Loucy (cell line): Measurements from ENCODE around the gene NFRKB.

Experiments
- H2AFZ ChIP-seq: fragments of 200-600 bp; sonication (generic); 2 replicates; pipeline ENCODE4 v1.6.0; 2016; ENCODE audit warnings: antibody characterized with exemption, mild to moderate bottlenecking, low read length, moderate library complexity
- H3F3A ChIP-seq: fragments of 200-600 bp; 2 replicates; pipeline ENCODE4 v1.6.0; 2016; ENCODE audit warnings: antibody characterized with exemption, low read depth, mild to moderate bottlenecking
- H3K27me3 ChIP-seq: fragments of 200-600 bp; sonication (generic); 2 replicates; pipeline ENCODE4 v1.6.1; 2014; ENCODE audit warnings: low read length, mild to moderate bottlenecking; ENCODE audit not compliant: insufficient read depth, poor library complexity, severe bottlenecking
- H3K36me3 ChIP-seq: fragments of 200-600 bp; sonication (generic); 2 replicates; pipeline ENCODE4 v1.6.1; 2016; ENCODE audit warnings: low read length; ENCODE audit not compliant: insufficient read depth
- H3K4me1 ChIP-seq: fragments of 200-600 bp; sonication (generic); 2 replicates; pipeline ENCODE4 v1.5.1; 2014; ENCODE audit warnings: low read length, mild to moderate bottlenecking; ENCODE audit not compliant: insufficient read depth, poor library complexity, severe bottlenecking
- H3K4me2 ChIP-seq: fragments of 200-600 bp; sonication (generic); 2 replicates; pipeline ENCODE4 v1.6.0; 2014; ENCODE audit warnings: antibody characterized with exemption, low read length, low read depth, mild to moderate bottlenecking; ENCODE audit not compliant: poor library complexity, severe bottlenecking
- H3K4me3 ChIP-seq: fragments of 200-600 bp; sonication (generic); 2 replicates; pipeline ENCODE4 v1.5.1; 2014; ENCODE audit warnings: low read length, mild to moderate bottlenecking, mixed read lengths; ENCODE audit not compliant: poor library complexity, severe bottlenecking
- H3K79me2 ChIP-seq: fragments of 200-600 bp; sonication (generic); 2 replicates; pipeline ENCODE4 v1.6.1; 2014; ENCODE audit warnings: low read length; ENCODE audit not compliant: insufficient read depth
- H3K9ac ChIP-seq: fragments of 200-600 bp; sonication (generic); 2 replicates; pipeline ENCODE4 v1.6.0; 2014; ENCODE audit warnings: mild to moderate bottlenecking, low read depth, low read length, moderate library complexity; ENCODE audit not compliant: poor library complexity, severe bottlenecking
- H3K9me2 ChIP-seq: fragments of 200-600 bp; sonication (generic); replicated peaks from 2 replicates; pipeline ENCODE4 v1.6.1; 2016; ENCODE audit warnings: low read depth, low read length, mixed read lengths
- H3K9me3 ChIP-seq: fragments of 200-600 bp; sonication (generic); 2 replicates; pipeline ENCODE4 v1.6.1; 2014; ENCODE audit warnings: mild to moderate bottlenecking, antibody characterized with exemption, low read length, low read depth; ENCODE audit not compliant: insufficient read depth
- H4K20me1 ChIP-seq: fragments of 200-600 bp; sonication (generic); 2 replicates; pipeline ENCODE4 v1.6.0; 2014; ENCODE audit warnings: antibody characterized with exemption, low read length, mild to moderate bottlenecking; ENCODE audit not compliant: insufficient read depth, poor library complexity, severe bottlenecking
- CTCF ChIP-seq: fragments of 200-600 bp; sonication (generic); conservative IDR thresholded peaks from 2 replicates; pipeline ENCODE4 v1.5.1; 2014; ENCODE audit warnings: mild to moderate bottlenecking, antibody characterized with exemption, low read length
- EZH2phosphoT487 ChIP-seq: fragments of 200-600 bp; IDR thresholded peaks from 2 replicates; pipeline ENCODE4 v1.6.1; 2018; ENCODE audit warnings: antibody characterized with exemption, mild to moderate bottlenecking, moderate library complexity, borderline replicate concordance

NFRKB gene

DNA sequence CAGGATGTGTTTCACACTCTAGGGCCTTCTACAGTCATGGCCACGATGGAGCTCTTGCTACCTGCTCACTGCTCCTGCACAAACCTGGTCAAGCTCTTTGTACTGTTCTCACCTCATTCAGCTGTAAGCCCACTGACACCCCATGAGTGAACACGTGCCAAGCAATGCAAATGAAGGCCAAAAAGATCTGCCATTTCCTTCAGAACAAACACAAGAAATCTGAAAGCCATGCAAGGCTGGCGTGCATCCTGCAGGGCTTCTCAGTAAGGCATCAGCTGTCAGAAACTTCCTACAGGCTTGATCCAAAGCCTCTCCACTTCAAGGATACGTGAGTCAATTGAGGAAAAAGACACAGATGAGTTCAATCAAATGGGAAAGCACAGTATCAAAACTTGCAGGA, 44.1 kb upstream of the NFRKB start:
- H3K4me1 ChIP-seq, result no peaks in the 10 kb centered on the region

GRCh38 chr11:129938764-129939163, 43.4 kb upstream of the NFRKB start:
- H3K36me3 ChIP-seq, result peaks cover 8% of the 10 kb centered on the region; the same call in 1 of the 2 replicates
- H3K9me3 ChIP-seq, result no peaks in the 10 kb centered on the region
- no peaks in the 10 kb centered on the region for H3K9me2 ChIP-seq
- H3K27me3 ChIP-seq, result no peaks in the 10 kb centered on the region
- no peaks in the 10 kb centered on the region for H4K20me1 ChIP-seq
- H3K9ac ChIP-seq, result no peak overlapping the region
- no peak overlapping the region for H3K4me3 ChIP-seq
- TF ChIP-seq EZH2phosphoT487, result no peak
- no peaks in the 10 kb centered on the region for H3K4me1 ChIP-seq
- no peaks in the 10 kb centered on the region for H3F3A ChIP-seq
- no peak overlapping the region for H3K4me2 ChIP-seq
- no peak overlapping the region for H2AFZ ChIP-seq
- H3K79me2 ChIP-seq, result no peaks in the 10 kb centered on the region

More for the DNA sequence above, 44.1 kb upstream of the NFRKB start:
- Histone ChIP-seq H2AFZ (no peak overlapping the region), H3F3A (no peaks in the 10 kb centered on the region), H3K9me2 (no peaks in the 10 kb centered on the region), H4K20me1 (no peaks in the 10 kb centered on the region), H3K27me3 (no peaks in the 10 kb centered on the region), H3K4me3 (no peak overlapping the region), H3K36me3 (peaks cover 8% of the 10 kb centered on the region; the same call in 1 of the 2 replicates), H3K4me2 (no peak overlapping the region), H3K79me2 (no peaks in the 10 kb centered on the region), H3K9ac (no peak overlapping the region), H3K9me3 (no peaks in the 10 kb centered on the region)
- TF ChIP-seq EZH2phosphoT487 (no peak), CTCF (no peak)

DNA sequence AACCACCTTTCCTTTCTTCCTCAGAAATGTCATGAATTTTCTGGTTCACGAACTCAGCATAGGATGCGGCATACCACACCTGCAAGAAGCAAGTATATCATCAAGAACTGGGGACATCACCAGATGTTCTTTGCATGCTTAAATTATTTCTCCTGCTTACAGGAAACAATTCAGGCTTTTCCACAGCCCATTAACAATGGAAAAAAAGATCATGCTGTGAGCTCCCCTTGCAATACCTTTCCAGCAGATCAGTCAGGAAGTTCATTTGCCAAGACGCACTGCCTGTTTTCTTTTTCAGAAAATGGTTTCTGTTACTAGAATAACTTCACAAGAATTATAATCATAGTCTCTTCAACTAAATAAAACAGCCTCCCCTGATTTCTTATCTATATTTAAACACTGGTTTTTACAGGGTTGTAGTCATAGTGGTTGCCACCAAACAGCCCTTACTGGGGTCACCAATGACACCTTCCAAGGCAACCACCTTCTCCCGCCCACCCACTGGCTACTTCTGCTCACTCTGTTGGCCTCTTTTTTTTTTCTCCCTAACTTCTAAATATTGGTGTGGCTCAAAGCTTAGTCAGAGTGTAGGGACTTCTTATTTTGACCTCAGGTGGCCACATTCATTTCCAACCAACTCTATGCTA, 42.3 kb upstream of the NFRKB start:
- Histone ChIP-seq H3K27me3 (no peaks in the 10 kb centered on the region), H3K9ac (no peak overlapping the region), H3K4me3 (no peak overlapping the region), H4K20me1 (no peaks in the 10 kb centered on the region), H3K9me3 (no peaks in the 10 kb centered on the region), H3K9me2 (no peaks in the 10 kb centered on the region), H3K4me1 (no peaks in the 10 kb centered on the region), H3K79me2 (no peaks in the 10 kb centered on the region), H3F3A (no peaks in the 10 kb centered on the region), H3K4me2 (no peak overlapping the region), H2AFZ (no peak overlapping the region), H3K36me3 (peaks cover 8% of the 10 kb centered on the region; the same call in 1 of the 2 replicates)
- TF ChIP-seq EZH2phosphoT487, result no peak
- TF ChIP-seq CTCF, result no peak

DNA sequence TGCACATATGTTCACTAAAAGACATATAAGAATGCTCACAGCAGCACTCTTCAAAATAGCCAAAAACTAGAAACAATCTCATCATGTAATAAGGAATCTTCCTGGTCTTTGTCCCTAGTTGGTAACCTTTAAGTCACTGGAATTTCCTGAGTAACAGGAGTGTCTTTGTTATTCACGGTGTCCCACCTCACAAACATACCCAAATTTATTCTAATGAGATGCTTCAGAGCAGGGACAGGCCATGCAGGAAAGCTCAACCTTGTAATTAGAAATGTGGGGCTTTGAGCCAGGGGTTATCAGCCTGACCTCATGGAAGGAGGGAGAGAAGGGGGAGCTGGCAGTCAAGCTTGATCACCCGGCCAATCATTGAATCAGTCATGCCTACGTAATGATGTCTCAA, 40.3 kb upstream of the NFRKB start:
- Histone ChIP-seq H3K79me2 (no peaks in the 10 kb centered on the region), H3K27me3 (no peaks in the 10 kb centered on the region), H3K4me1 (no peaks in the 10 kb centered on the region), H4K20me1 (no peaks in the 10 kb centered on the region), H3K9me3 (no peaks in the 10 kb centered on the region), H2AFZ (no peak overlapping the region), H3K9me2 (no peaks in the 10 kb centered on the region), H3K4me3 (no peak overlapping the region), H3K36me3 (no peaks in the 10 kb centered on the region), H3K9ac (no peak overlapping the region), H3F3A (no peaks in the 10 kb centered on the region), H3K4me2 (no peak overlapping the region)
- TF ChIP-seq CTCF (no peak), EZH2phosphoT487 (no peak)
